PC-3 (cell line): ENCODE data around the gene THRA. TPM values are rescaled to one million over a fixed set of nuclear protein-coding genes. Genes with fewer than 3 reads are reported as not detected.

ENCODE experiments used
- ATAC-seq: fragments of 200-7000 bp; cut with Tn5 transposase; 2 replicates; pipeline ENCODE4 v1.9.1; 2020; ENCODE audit warnings: mild to moderate bottlenecking, moderate library complexity
- BruUV-seq: library from RNA; stranded (reverse); fragments of 400-500 nt; replicated peaks from 2 replicates; lab custom pipeline; 2021; lab: Mats Ljungman, UMichigan
- CTCF ChIA-PET: fragments of 300-600 bp; sonication (Branson Sonifier 250); formaldehyde crosslinking; loops from one replicate; lab custom pipeline; 2022; ENCODE audit warnings: antibody characterized with exemption; lab: Charles Lee
- POLR2A ChIA-PET: fragments of 300-600 bp; sonication (Branson Sonifier 250); formaldehyde crosslinking; loops from one replicate; lab custom pipeline; 2022; ENCODE audit warnings: antibody characterized with exemption; ENCODE audit not compliant: unreplicated experiment; lab: Charles Lee
- DNase-seq: peaks from one replicate; pipeline ENCODE4 v3.0.0-alpha.2; 2015
- H2AFZ ChIP-seq: fragments of 300-600 bp; sonication (generic); 2 replicates; pipeline ENCODE4 v1.6.0; 2016; ENCODE audit warnings: antibody characterized with exemption, low read length
- H3F3A ChIP-seq: fragments of 300-600 bp; sonication (generic); one replicate; pipeline ENCODE4 v1.6.0; 2017; ENCODE audit warnings: antibody characterized with exemption, low read length, control low read depth, mild to moderate bottlenecking; ENCODE audit not compliant: unreplicated experiment
- H3K27ac ChIP-seq: fragments of 300-600 bp; sonication (generic); 2 replicates; pipeline ENCODE4 v1.5.1; 2016; ENCODE audit warnings: mild to moderate bottlenecking, low read length
- H3K27me3 ChIP-seq: fragments of 300-600 bp; sonication (generic); 2 replicates; pipeline ENCODE4 v1.6.1; 2016; ENCODE audit warnings: low read length, mixed read lengths
- H3K36me3 ChIP-seq: fragments of 300-600 bp; sonication (generic); 2 replicates; pipeline ENCODE4 v1.6.1; 2016; ENCODE audit warnings: low read depth, mixed run types, low read length, mixed read lengths
- H3K4me1 ChIP-seq: fragments of 300-600 bp; sonication (generic); 2 replicates; pipeline ENCODE4 v1.5.1; 2016; ENCODE audit warnings: low read length; ENCODE audit not compliant: insufficient read depth
- H3K4me2 ChIP-seq: fragments of 300-600 bp; sonication (generic); 2 replicates; pipeline ENCODE4 v1.6.0; 2016; ENCODE audit warnings: low read length
- H3K4me3 ChIP-seq: fragments of 300-600 bp; sonication (generic); 2 replicates; pipeline ENCODE4 v1.5.1; 2016; ENCODE audit warnings: mild to moderate bottlenecking, low read length, mixed read lengths
- H3K79me2 ChIP-seq: fragments of 300-600 bp; sonication (generic); 2 replicates; pipeline ENCODE4 v1.6.1; 2017; ENCODE audit warnings: low read length, mixed read lengths
- H3K9ac ChIP-seq: fragments of 300-600 bp; sonication (generic); 2 replicates; pipeline ENCODE4 v1.6.0; 2016; ENCODE audit warnings: mild to moderate bottlenecking, low read length
- H3K9me2 ChIP-seq: fragments of 300-600 bp; sonication (generic); replicated peaks from 2 replicates; pipeline ENCODE4 v1.6.1; 2016; ENCODE audit warnings: mixed run types, low read length, mixed read lengths
- H3K9me3 ChIP-seq: fragments of 300-600 bp; sonication (generic); 2 replicates; pipeline ENCODE4 v1.6.1; 2016; ENCODE audit warnings: low read length, mixed read lengths
- H4K20me1 ChIP-seq: fragments of 300-600 bp; sonication (generic); 2 replicates; pipeline ENCODE4 v1.6.1; 2016; ENCODE audit warnings: low read length, mixed read lengths
- CTCF ChIP-seq: fragments of 300-600 bp; sonication (generic); conservative IDR thresholded peaks from 2 replicates; pipeline ENCODE4 v1.5.1; 2017; ENCODE audit warnings: antibody characterized with exemption, low read depth, mild to moderate bottlenecking, low read length
- EZH2 ChIP-seq: fragments of 300-600 bp; sonication (generic); IDR thresholded peaks from one replicate; pipeline ENCODE4 v1.6.1; 2017; ENCODE audit warnings: antibody characterized with exemption, mild to moderate bottlenecking, low read length; ENCODE audit not compliant: unreplicated experiment
- EZH2phosphoT487 ChIP-seq: fragments of 300-600 bp; sonication (generic); IDR thresholded peaks from 2 replicates; pipeline ENCODE4 v1.6.1; 2018; ENCODE audit warnings: mild to moderate bottlenecking, antibody characterized with exemption, low read length, borderline replicate concordance
- intact Hi-C: fragments of 100-400 bp; cut with micrococcal nuclease; formaldehyde crosslinking; loops from 2 replicates; pipeline ENCODE4 v1.9.0; 2023
- total RNA-seq: library from RNA; depleted of rRNA; stranded (reverse); fragments of >200 nt; gene quantifications from 2 replicates; pipeline ENCODE4 v1.2.3, GENCODE V29; 2014

THRA gene
- total RNA-seq, 1 experiment from 2014 or later: 6.6 TPM

DNA sequence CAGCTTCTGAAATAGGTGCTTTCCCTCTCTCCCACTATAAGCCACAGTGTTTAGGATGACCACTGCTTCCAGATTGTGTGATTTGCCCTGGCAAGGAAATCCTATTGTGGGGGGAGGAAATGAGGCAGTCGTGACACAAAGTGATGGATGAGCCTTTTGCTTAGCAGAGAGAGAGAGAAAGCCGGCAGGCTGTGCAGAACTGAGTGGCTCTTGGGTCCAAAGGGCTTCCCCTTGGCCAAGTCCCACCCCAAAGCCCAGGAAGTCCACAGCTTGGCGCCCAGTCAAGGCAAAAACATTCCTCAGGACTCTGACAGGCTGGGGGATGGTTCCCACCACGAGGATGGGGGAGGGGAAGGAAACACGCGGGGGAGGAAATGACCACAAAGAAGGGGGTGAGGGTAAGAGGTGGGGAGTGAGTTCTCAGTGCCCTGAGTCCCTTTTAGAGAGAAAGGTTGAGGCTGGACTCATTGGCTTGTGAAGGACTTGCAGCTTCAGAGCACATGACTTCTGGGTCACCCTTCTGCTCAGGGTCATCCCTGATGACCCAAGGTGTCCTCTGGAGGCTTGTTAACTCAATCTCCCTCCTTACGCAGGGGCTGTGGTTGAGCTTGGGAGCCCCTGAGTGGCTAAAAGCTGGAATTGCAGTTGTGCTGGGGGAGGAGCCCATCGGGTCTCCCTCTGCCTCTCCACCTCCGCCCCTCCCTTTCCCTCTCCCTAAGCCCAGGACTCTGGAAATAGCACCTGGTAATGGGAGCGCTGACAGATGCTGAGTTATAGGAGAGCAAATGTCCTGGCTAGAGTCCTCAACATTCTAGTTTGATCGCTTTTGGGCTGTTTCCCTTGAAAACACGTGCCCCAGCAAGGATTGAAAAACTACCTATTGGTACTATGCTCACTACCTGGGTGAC is 48.7 kb downstream of the THRA start:
- no TSS peak for BruUV-seq
- intact Hi-C loops: loop anchor here (2.0 to 5.0 kb wide), 3 partner anchors 49 to 181 kb away; partner anchors contain the start of gene THRA
- H2AFZ ChIP-seq: peak overlapping the region; percentile 39; the same call in 1 of the 2 replicates
- no peaks in the 10 kb centered on the region for H4K20me1 ChIP-seq
- no peaks in the 10 kb centered on the region for H3K79me2 ChIP-seq
- H3K27ac ChIP-seq: peak overlapping the region; percentile 25
- peaks cover 55% of the 10 kb centered on the region for H3K4me1 ChIP-seq
- DNase-seq (peak; percentile 84), ATAC-seq (peak; percentile 67)
- CTCF ChIA-PET: interaction anchor here (0.6 to 1.3 kb wide), 2 partner anchors 11 to 47 kb away, joined by 3 to 7 read pairs; partner anchors contain the start of gene NR1D1
- TF ChIP-seq CTCF (peak; percentile 78), EZH2phosphoT487 (no peak), EZH2 (no peak)
- peak overlapping the region; percentile 16 for H3K9ac ChIP-seq
- POLR2A ChIA-PET: interaction anchor here (0.5 to 1.0 kb wide), 4 partner anchors 9 to 13 kb away, joined by 3 to 10 read pairs (median 8); partner anchors contain the start of gene NR1D1
- H3K4me2 ChIP-seq: peak overlapping the region; percentile 73
- H3K27me3 ChIP-seq: no peaks in the 10 kb centered on the region
- no peak overlapping the region for H3K4me3 ChIP-seq
- H3K36me3 ChIP-seq: no peaks in the 10 kb centered on the region
- H3K9me2 ChIP-seq: no peaks in the 10 kb centered on the region
- peaks cover 4% of the 10 kb centered on the region for H3F3A ChIP-seq
- no peaks in the 10 kb centered on the region for H3K9me3 ChIP-seq

- intact Hi-C loops: loop anchor here (5.0 kb wide), 2 partner anchors 90 to 180 kb away; no protein-coding TSS in a partner anchor
Observed at GRCh38 chr17:40112191-40112711, 49.5 kb downstream of the THRA start.

More at GRCh38 chr17:40112191-40112711, 49.5 kb downstream of the THRA start:
- BruUV-seq: no TSS peak
- no peaks in the 10 kb centered on the region for H3K36me3 ChIP-seq
- H3K9me3 ChIP-seq: no peaks in the 10 kb centered on the region
- peaks cover 55% of the 10 kb centered on the region for H3K4me1 ChIP-seq
- H3K27ac ChIP-seq: peak overlapping the region; percentile 25; the same call in 1 of the 2 replicates
- H3K27me3 ChIP-seq: no peaks in the 10 kb centered on the region
- H3K4me3 ChIP-seq: no peak overlapping the region
- CTCF ChIA-PET: interaction anchor here (1.0 to 2.3 kb wide), 5 partner anchors 12 to 86 kb away, joined by 4 to 26 read pairs (median 7); partner anchors contain the start of gene NR1D1
- no peak for DNase-seq
- peak overlapping the region; percentile 16; the same call in 1 of the 2 replicates for H3K9ac ChIP-seq
- no peak for ATAC-seq
- H3F3A ChIP-seq: peaks cover 4% of the 10 kb centered on the region
- H3K9me2 ChIP-seq: no peaks in the 10 kb centered on the region
- H4K20me1 ChIP-seq: no peaks in the 10 kb centered on the region
- no peaks in the 10 kb centered on the region for H3K79me2 ChIP-seq
- peak overlapping the region; percentile 39; the same call in 1 of the 2 replicates for H2AFZ ChIP-seq
- POLR2A ChIA-PET: interaction anchor here (1.0 to 2.0 kb wide), 2 partner anchors 10 to 12 kb away, joined by 10 to 16 read pairs; partner anchors contain the start of genes MSL1 and NR1D1
- TF ChIP-seq EZH2phosphoT487 (no peak), CTCF (no peak), EZH2 (no peak)
- peak overlapping the region; percentile 86 for H3K4me2 ChIP-seq
